ENCODE data around the gene SLC27A2.

- TF ChIP-seq CTCF (IDR thresholded peaks at IDR 0.05; ENCODE audit: low read depth, low read length) (no peak), POLR2A (IDR thresholded peaks at IDR 0.05; ENCODE audit: extremely low read depth, insufficient read length) (no peak)
Measured at GRCh38 chr15:50180582-50180981, 1.4 kb upstream of the SLC27A2 start.
